ENCODE measurements around the gene ZFAND5. TPM values are rescaled to one million over a fixed set of nuclear protein-coding genes. Genes with fewer than 3 reads are reported as not detected.
A peak's percentile ranks its signal among the peaks of the same experiment; 100 is the strongest.

Gene ZFAND5
- polyA plus RNA-seq, 1 of the 3 experiments (the other 2 are of a cell fraction) = 58.8 TPM

DNA sequence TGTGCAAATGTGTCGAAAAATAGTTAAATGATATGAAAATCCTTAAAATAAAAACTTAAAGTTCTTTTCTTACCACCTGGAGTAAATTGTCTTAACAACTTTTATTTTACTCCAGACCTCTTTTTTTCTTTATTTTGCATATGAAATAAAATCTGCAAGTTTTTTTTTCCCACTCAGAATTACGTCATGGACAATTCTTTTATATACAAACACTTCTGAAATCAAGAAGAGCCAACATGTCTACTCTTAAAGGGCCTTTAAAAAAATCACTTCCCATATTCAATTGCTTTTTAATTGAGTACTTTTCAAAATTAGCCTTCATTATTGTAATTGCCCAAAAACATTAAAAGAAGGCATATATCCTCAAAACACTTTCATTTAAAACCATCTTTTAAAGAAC, 37.7 kb upstream of the ZFAND5 start:
- no peak for TF ChIP-seq ZBTB33 (IDR thresholded peaks at IDR 0.05; ENCODE audit: borderline replicate concordance, low read depth)
- TF ChIP-seq NFIC (IDR thresholded peaks at IDR 0.05; ENCODE audit: borderline replicate concordance) = no peak
- TF ChIP-seq, protein P1, sequence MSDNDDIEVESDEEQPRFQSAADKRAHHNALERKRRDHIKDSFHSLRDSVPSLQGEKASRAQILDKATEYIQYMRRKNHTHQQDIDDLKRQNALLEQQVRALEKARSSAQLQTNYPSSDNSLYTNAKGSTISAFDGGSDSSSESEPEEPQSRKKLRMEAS (IDR thresholded peaks at IDR 0.05; ENCODE audit: low read depth) = no peak
- no peak for TF ChIP-seq GATA2 (CRISPR knock-in tag; IDR thresholded peaks at IDR 0.05)
- no peak for TF ChIP-seq TAF1 (IDR thresholded peaks at IDR 0.05; ENCODE audit: borderline replicate concordance, low read depth, low read length)
- no peak for TF ChIP-seq SIN3A (IDR thresholded peaks at IDR 0.05; ENCODE audit: borderline replicate concordance, low read depth, low read length)
- no peak for TF ChIP-seq MEF2A (IDR thresholded peaks at IDR 0.05; ENCODE audit: borderline replicate concordance, low read depth)
- TF ChIP-seq REST (IDR thresholded peaks at IDR 0.05; ENCODE audit: low read depth, low read length) = no peak
- TF ChIP-seq, protein P2, sequence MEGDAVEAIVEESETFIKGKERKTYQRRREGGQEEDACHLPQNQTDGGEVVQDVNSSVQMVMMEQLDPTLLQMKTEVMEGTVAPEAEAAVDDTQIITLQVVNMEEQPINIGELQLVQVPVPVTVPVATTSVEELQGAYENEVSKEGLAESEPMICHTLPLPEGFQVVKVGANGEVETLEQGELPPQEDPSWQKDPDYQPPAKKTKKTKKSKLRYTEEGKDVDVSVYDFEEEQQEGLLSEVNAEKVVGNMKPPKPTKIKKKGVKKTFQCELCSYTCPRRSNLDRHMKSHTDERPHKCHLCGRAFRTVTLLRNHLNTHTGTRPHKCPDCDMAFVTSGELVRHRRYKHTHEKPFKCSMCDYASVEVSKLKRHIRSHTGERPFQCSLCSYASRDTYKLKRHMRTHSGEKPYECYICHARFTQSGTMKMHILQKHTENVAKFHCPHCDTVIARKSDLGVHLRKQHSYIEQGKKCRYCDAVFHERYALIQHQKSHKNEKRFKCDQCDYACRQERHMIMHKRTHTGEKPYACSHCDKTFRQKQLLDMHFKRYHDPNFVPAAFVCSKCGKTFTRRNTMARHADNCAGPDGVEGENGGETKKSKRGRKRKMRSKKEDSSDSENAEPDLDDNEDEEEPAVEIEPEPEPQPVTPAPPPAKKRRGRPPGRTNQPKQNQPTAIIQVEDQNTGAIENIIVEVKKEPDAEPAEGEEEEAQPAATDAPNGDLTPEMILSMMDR (IDR thresholded peaks at IDR 0.05) = no peak
- no peak for TF ChIP-seq CHD2 (IDR thresholded peaks at IDR 0.05; ENCODE audit: low read length, partially characterized antibody)
- no peak for TF ChIP-seq FOXJ3 (CRISPR knock-in tag; IDR thresholded peaks at IDR 0.05)
- TF ChIP-seq, protein P3, sequence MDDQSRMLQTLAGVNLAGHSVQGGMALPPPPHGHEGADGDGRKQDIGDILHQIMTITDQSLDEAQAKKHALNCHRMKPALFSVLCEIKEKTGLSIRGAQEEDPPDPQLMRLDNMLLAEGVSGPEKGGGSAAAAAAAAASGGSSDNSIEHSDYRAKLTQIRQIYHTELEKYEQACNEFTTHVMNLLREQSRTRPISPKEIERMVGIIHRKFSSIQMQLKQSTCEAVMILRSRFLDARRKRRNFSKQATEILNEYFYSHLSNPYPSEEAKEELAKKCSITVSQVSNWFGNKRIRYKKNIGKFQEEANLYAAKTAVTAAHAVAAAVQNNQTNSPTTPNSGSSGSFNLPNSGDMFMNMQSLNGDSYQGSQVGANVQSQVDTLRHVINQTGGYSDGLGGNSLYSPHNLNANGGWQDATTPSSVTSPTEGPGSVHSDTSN (IDR thresholded peaks at IDR 0.05) = no peak
- TF ChIP-seq FOXM1 (IDR thresholded peaks at IDR 0.05; ENCODE audit: low read depth) = no peak
- no peak for TF ChIP-seq RXRA (IDR thresholded peaks at IDR 0.05; ENCODE audit: borderline replicate concordance, low read depth)
- H3K27me3 ChIP-seq (ENCODE audit: insufficient read depth) = peaks cover 6% of the 10 kb centered on the region; the same call in 1 of the 2 replicates
- no peaks in the 10 kb centered on the region for H3F3A ChIP-seq (replicated peaks; ENCODE audit: insufficient read depth)
- no peaks in the 10 kb centered on the region for H3K36me3 ChIP-seq (replicated peaks in 1 of 2; ENCODE audit: control insufficient read depth in 1 of 2, insufficient read depth in 2 of 2, low read length in 1 of 2)
- ChIA-PET POLR2A (no interaction called here), CTCF (no interaction called here)
- no peak overlapping the region for H3K9ac ChIP-seq
- H2AFZ ChIP-seq (ENCODE audit: low read depth) = peak overlapping the region; percentile 38; the same call in 1 of the 2 replicates
- H3K4me2 ChIP-seq = no peak overlapping the region
- no peak for DNase-seq
- no peaks in the 10 kb centered on the region for H3K9me2 ChIP-seq
- H4K20me1 ChIP-seq (ENCODE audit: insufficient read depth) = no peaks in the 10 kb centered on the region
- no peaks in the 10 kb centered on the region for H3K79me2 ChIP-seq (ENCODE audit: insufficient read depth)
- no peak overlapping the region for H3K27ac ChIP-seq (ENCODE audit: low read depth in 2 of 2, low read length in 1 of 2)
- WGBS (ENCODE audit: low lambda C conversion rate) = 32% methylated on average over 2 of the region's 2 CpGs
- H3K9me3 ChIP-seq = no peaks in the 10 kb centered on the region
- no peaks in the 10 kb centered on the region for H3K4me1 ChIP-seq (ENCODE audit: control insufficient read depth in 1 of 2, insufficient read depth in 2 of 2, low read depth in 1 of 2, low read length in 1 of 2)
- no peak overlapping the region for H3K4me3 ChIP-seq (ENCODE audit: low read depth in 2 of 2, low read length in 1 of 2)
